GM13976 (cell line): ENCODE results near the gene RNF41.

Experiments
- DNase-seq: peaks from one replicate; pipeline ENCODE4 v3.0.0; 2012; ENCODE audit warnings: low spot score
- in situ Hi-C: fragments of 300-500 bp; cut with MboI; formaldehyde crosslinking; loops from one replicate; pipeline ENCODE4 v1.12.0; 2022; ENCODE audit warnings: low sequenced_read_pairs, mixed read lengths, inconsistent platforms; ENCODE audit not compliant: unreplicated experiment
- TF ChIP-seq, protein P1 (sequence below): IDR thresholded peaks from 2 replicates; pipeline ENCODE4 v1.5.1; 2012; ENCODE audit warnings: borderline replicate concordance, mild to moderate bottlenecking; ENCODE audit not compliant: insufficient read depth; ENCODE audit errors: extremely low read depth, missing control alignments, control extremely low read depth

Gene RNF41

GRCh38 chr12:56193025-56193578 is 28.6 kb downstream of the RNF41 start:
- peak; percentile 82 for DNase-seq
- TF ChIP-seq, protein P1, sequence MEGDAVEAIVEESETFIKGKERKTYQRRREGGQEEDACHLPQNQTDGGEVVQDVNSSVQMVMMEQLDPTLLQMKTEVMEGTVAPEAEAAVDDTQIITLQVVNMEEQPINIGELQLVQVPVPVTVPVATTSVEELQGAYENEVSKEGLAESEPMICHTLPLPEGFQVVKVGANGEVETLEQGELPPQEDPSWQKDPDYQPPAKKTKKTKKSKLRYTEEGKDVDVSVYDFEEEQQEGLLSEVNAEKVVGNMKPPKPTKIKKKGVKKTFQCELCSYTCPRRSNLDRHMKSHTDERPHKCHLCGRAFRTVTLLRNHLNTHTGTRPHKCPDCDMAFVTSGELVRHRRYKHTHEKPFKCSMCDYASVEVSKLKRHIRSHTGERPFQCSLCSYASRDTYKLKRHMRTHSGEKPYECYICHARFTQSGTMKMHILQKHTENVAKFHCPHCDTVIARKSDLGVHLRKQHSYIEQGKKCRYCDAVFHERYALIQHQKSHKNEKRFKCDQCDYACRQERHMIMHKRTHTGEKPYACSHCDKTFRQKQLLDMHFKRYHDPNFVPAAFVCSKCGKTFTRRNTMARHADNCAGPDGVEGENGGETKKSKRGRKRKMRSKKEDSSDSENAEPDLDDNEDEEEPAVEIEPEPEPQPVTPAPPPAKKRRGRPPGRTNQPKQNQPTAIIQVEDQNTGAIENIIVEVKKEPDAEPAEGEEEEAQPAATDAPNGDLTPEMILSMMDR = peak; percentile 60
- in situ Hi-C loops = no loop called here

DNA sequence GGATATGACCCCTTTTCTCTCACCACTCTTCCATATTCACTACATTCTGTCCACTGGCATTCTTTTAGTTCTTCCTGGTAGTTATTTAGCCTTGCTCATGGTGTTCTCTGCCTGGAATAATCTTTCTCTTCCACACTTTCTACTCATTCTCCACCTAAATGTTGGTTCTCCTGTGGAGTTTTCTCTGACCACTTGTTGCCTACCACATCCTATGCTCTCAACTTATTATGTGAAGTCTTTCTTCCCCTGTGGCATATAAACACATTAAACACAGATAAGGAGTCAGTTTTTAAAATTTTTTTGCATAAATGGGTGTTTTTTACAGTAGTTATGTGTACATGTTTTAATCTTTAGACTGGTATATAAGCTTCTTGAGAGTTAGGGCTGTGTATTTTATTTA is 29.1 kb downstream of the RNF41 start:
- in situ Hi-C loops = no loop called here
- no peak for DNase-seq
- TF ChIP-seq, protein P1 = no peak

DNA sequence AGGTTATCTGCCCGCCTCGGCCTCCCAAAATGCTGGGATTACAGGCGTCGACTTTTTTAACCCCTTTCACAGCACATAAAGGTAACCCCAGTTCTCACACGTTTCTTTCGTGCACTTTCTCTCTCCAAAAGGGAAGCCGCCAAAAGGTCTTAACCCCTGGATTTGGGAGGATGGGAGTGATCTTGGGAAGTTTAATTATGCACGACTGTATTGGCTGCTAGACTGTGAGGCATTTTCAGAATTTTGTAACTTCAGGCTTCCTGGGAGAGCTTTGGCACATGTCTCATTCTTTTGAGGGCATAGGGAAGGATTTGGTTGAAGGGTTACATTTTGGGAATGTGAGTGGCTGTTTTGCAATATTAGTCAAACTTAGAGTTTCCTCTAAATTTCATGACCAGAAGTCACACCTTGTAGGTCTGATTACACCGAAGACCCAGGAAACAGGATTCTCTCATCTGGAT is 31.0 kb downstream of the RNF41 start:
- no peak for DNase-seq
- in situ Hi-C loops = no loop called here

GRCh38 chr12:56189918-56190694 is 31.6 kb downstream of the RNF41 start:
- TF ChIP-seq, protein P1 = no peak
- in situ Hi-C loops = no loop called here
- peak; percentile 76 for DNase-seq

More for the DNA sequence above, 31.0 kb downstream of the RNF41 start:
- TF ChIP-seq, protein P1 = no peak

- in situ Hi-C loops = no loop called here
- DNase-seq = peak; percentile 95
- TF ChIP-seq, protein P1 = peak; percentile 96
Measured at GRCh38 chr12:56189099-56189917, 32.4 kb downstream of the RNF41 start, which contains the start of gene SMARCC2. Gene SMARCC2 (minus strand): TSS chr12:56189483. CDS start chr12:56189461, 22 bp downstream.

DNA sequence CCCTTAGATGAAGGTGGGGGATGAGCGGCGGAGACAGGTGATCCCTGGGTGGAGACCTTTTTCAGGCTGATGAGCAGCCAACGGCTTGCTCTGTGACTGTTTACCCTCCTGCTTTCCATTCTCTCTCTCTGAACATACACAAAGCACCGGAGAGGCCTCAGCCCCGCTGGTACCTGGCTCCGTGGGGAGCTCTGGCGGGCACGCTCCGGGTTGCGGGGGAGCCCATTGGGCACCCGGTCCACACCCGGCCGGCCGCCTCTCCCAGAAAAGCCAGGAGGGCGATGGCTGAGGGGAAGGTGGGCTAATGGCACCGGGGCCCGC is 33.0 kb downstream of the RNF41 start:
- TF ChIP-seq, protein P1 = no peak
- no peak for DNase-seq
- in situ Hi-C loops = no loop called here
